Measurements from ENCODE around the gene SLC43A1. TPM values are rescaled to one million over a fixed set of nuclear protein-coding genes. Genes with fewer than 3 reads are reported as not detected.

SLC43A1 gene
- total RNA-seq, 1 donor from 2014 or later = 48.5 TPM

GRCh38 chr11:57546451-57546850, 30.9 kb upstream of the SLC43A1 start:
- no peak for DNase-seq (ENCODE audit: low spot score, unreplicated experiment)
- H3K4me1 Mint-ChIP-seq (ENCODE audit: low read depth) = peaks cover 4% of the 10 kb centered on the region
- no peaks in the 10 kb centered on the region for H3K9me3 Mint-ChIP-seq (ENCODE audit: low read depth)
- peaks cover 5% of the 10 kb centered on the region for H3K36me3 Mint-ChIP-seq (ENCODE audit: insufficient read depth)
- peaks cover 9% of the 10 kb centered on the region for H3K27me3 Mint-ChIP-seq
- TF ChIP-seq, protein P1, sequence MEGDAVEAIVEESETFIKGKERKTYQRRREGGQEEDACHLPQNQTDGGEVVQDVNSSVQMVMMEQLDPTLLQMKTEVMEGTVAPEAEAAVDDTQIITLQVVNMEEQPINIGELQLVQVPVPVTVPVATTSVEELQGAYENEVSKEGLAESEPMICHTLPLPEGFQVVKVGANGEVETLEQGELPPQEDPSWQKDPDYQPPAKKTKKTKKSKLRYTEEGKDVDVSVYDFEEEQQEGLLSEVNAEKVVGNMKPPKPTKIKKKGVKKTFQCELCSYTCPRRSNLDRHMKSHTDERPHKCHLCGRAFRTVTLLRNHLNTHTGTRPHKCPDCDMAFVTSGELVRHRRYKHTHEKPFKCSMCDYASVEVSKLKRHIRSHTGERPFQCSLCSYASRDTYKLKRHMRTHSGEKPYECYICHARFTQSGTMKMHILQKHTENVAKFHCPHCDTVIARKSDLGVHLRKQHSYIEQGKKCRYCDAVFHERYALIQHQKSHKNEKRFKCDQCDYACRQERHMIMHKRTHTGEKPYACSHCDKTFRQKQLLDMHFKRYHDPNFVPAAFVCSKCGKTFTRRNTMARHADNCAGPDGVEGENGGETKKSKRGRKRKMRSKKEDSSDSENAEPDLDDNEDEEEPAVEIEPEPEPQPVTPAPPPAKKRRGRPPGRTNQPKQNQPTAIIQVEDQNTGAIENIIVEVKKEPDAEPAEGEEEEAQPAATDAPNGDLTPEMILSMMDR (IDR thresholded peaks at IDR 0.05; ENCODE audit: unreplicated experiment) = no peak
- no peak overlapping the region for H3K27ac Mint-ChIP-seq
- H3K4me3 Mint-ChIP-seq (ENCODE audit: low read depth) = no peak overlapping the region

DNA sequence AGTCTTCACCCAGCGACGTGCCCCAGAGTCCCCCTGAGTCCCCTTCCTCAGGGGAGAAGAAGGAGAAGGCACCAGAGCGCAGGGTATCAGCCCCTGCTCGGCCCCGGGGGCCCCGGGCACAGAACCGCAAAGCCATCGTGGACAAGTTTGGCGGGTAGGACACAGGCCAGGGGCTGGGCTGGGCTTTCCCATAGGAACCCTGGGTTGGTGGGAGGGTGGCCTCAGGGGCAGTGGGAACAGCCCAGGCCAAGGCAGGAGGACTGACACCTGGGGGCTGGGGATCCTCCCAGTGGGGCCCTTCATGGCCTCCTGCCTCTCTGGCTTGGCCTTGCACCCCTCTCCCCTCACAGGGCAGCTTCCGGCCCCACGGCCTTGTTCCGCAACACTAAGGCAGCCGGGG, 30.4 kb upstream of the SLC43A1 start:
- no peak for DNase-seq (ENCODE audit: low spot score, unreplicated experiment)
- TF ChIP-seq, protein P1 (IDR thresholded peaks at IDR 0.05; ENCODE audit: unreplicated experiment) = no peak
- H3K9me3 Mint-ChIP-seq (ENCODE audit: low read depth) = no peaks in the 10 kb centered on the region
- no peak overlapping the region for H3K27ac Mint-ChIP-seq
- peaks cover 4% of the 10 kb centered on the region for H3K4me1 Mint-ChIP-seq (ENCODE audit: low read depth)
- peaks cover 5% of the 10 kb centered on the region for H3K36me3 Mint-ChIP-seq (ENCODE audit: insufficient read depth)
- no peak overlapping the region for H3K4me3 Mint-ChIP-seq (ENCODE audit: low read depth)
- H3K27me3 Mint-ChIP-seq = peaks cover 9% of the 10 kb centered on the region

GRCh38 chr11:57544566-57544965, 29.1 kb upstream of the SLC43A1 start:
- peaks cover 5% of the 10 kb centered on the region for H3K36me3 Mint-ChIP-seq (ENCODE audit: insufficient read depth)
- peaks cover 4% of the 10 kb centered on the region for H3K4me1 Mint-ChIP-seq (ENCODE audit: low read depth)
- no peak overlapping the region for H3K4me3 Mint-ChIP-seq (ENCODE audit: low read depth)
- no peak overlapping the region for H3K27ac Mint-ChIP-seq
- TF ChIP-seq, protein P1 (IDR thresholded peaks at IDR 0.05; ENCODE audit: unreplicated experiment) = no peak
- peaks cover 9% of the 10 kb centered on the region for H3K27me3 Mint-ChIP-seq
- no peak for DNase-seq (ENCODE audit: low spot score, unreplicated experiment)
- H3K9me3 Mint-ChIP-seq (ENCODE audit: low read depth) = no peaks in the 10 kb centered on the region

GRCh38 chr11:57543593-57543992, 28.1 kb upstream of the SLC43A1 start:
- TF ChIP-seq, protein P1 (IDR thresholded peaks at IDR 0.05; ENCODE audit: unreplicated experiment) = no peak
- peaks cover 9% of the 10 kb centered on the region for H3K27me3 Mint-ChIP-seq
- no peaks in the 10 kb centered on the region for H3K9me3 Mint-ChIP-seq (ENCODE audit: low read depth)
- no peak overlapping the region for H3K4me3 Mint-ChIP-seq (ENCODE audit: low read depth)
- peaks cover 4% of the 10 kb centered on the region for H3K4me1 Mint-ChIP-seq (ENCODE audit: low read depth)
- H3K27ac Mint-ChIP-seq = no peak overlapping the region
- peaks cover 4% of the 10 kb centered on the region for H3K36me3 Mint-ChIP-seq (ENCODE audit: insufficient read depth)
- no peak for DNase-seq (ENCODE audit: low spot score, unreplicated experiment)

- Mint-ChIP-seq H3K4me3 (ENCODE audit: low read depth) (no peak overlapping the region), H3K27me3 (peaks cover 9% of the 10 kb centered on the region), H3K4me1 (ENCODE audit: low read depth) (peaks cover 4% of the 10 kb centered on the region), H3K9me3 (ENCODE audit: low read depth) (no peaks in the 10 kb centered on the region), H3K27ac (no peak overlapping the region), H3K36me3 (ENCODE audit: insufficient read depth) (peaks cover 3% of the 10 kb centered on the region)
- TF ChIP-seq, protein P1 (IDR thresholded peaks at IDR 0.05; ENCODE audit: unreplicated experiment) = no peak
- no peak for DNase-seq (ENCODE audit: low spot score, unreplicated experiment)
Measured at GRCh38 chr11:57542582-57542981, 27.1 kb upstream of the SLC43A1 start.

All from progenitor cell of endocrine pancreas (in vitro differentiated cells).